ENCODE measurements around the gene MPST. TPM values are rescaled to one million over a fixed set of nuclear protein-coding genes. Genes with fewer than 3 reads are reported as not detected.

MPST gene
- total RNA-seq, 1 experiment from 2014 or later, result 68.6 TPM

- DNase-seq (ENCODE audit: low read depth, low spot score) (no peak), ATAC-seq (no peak)
- Histone ChIP-seq H2AFZ (ENCODE audit: low read depth, low read length, poor library complexity, severe bottlenecking) (no peak overlapping the region), H3K4me3 (replicated peaks in 1 of 2; ENCODE audit: low read depth in 1 of 2, low read length in 2 of 2) (no peak overlapping the region), H3K36me3 (ENCODE audit: control insufficient read depth in 1 of 2, insufficient read depth in 2 of 2, low read length in 2 of 2) (no peaks in the 10 kb centered on the region), H3K4me2 (ENCODE audit: low read length) (no peak overlapping the region), H3K9ac (ENCODE audit: low read length) (no peak overlapping the region), H3K27me3 (ENCODE audit: insufficient read depth, low read length) (no peaks in the 10 kb centered on the region), H3K9me3 (ENCODE audit: control insufficient read depth in 1 of 2, insufficient read depth in 1 of 2, low read depth in 1 of 2, low read length in 2 of 2) (no peaks in the 10 kb centered on the region), H4K20me1 (ENCODE audit: insufficient read depth) (no peaks in the 10 kb centered on the region), H3K27ac (ENCODE audit: low read depth, low read length) (no peak overlapping the region), H3K4me1 (ENCODE audit: control insufficient read depth in 1 of 2, insufficient read depth in 2 of 2, low read length in 2 of 2) (peaks cover 3 to 14% of the 10 kb centered on the region in 2 experiments; a peak in 2 of 4 replicates), H3K9me2 (ENCODE audit: insufficient read depth) (no peaks in the 10 kb centered on the region), H3K79me2 (ENCODE audit: insufficient read depth, low read length) (no peaks in the 10 kb centered on the region; the same call in 1 of the 2 replicates)
- intact Hi-C loops (cut with micrococcal nuclease), result no loop called here
- RAD21 ChIA-PET (ENCODE audit: low non-redundant PET in 1 of 2, low total read pairs in 2 of 2, uncharacterized antibody in 2 of 2, unreplicated experiment in 2 of 2), result no interaction called here
- no TSS peak for BruUV-seq (replicated peaks)
- TF ChIP-seq EZH2 (IDR thresholded peaks at IDR 0.05), result no peak
- no peak for TF ChIP-seq ZFX (IDR thresholded peaks at IDR 0.05)
- TF ChIP-seq EZH2phosphoT487 (IDR thresholded peaks at IDR 0.05; ENCODE audit: borderline replicate concordance), result no peak
- TF ChIP-seq ATF3 (IDR thresholded peaks at IDR 0.05), result no peak
- TF ChIP-seq POLR2AphosphoS5 (IDR thresholded peaks at IDR 0.05; ENCODE audit: low read depth, low read length), result no peak
- TF ChIP-seq SRF (IDR thresholded peaks at IDR 0.05; ENCODE audit: low read depth), result no peak
- no peak for TF ChIP-seq CEBPB (IDR thresholded peaks at IDR 0.05; ENCODE audit: low read depth)
- no peak for TF ChIP-seq ZNF274 (IDR thresholded peaks at IDR 0.05; ENCODE audit: low read depth, low read length)
- TF ChIP-seq REST (IDR thresholded peaks at IDR 0.05; ENCODE audit: low read depth), result no peak
- TF ChIP-seq POLR2A (IDR thresholded peaks at IDR 0.05; ENCODE audit: borderline replicate concordance, extremely low read depth, insufficient read depth, insufficient read length), result no peak
- no peak for TF ChIP-seq JUND (IDR thresholded peaks at IDR 0.05)
- TF ChIP-seq SP1 (IDR thresholded peaks at IDR 0.05; ENCODE audit: low read depth), result no peak
- CTCF ChIA-PET, result no interaction called here
- POLR2A ChIA-PET, result no interaction called here
Observed at GRCh38 chr22:37012956-37013355, 6.6 kb upstream of the MPST start.
